H1 (cell line): ENCODE data around the gene CD300LG. TPM values are rescaled to one million over a fixed set of nuclear protein-coding genes. Genes with fewer than 3 reads are reported as not detected.

ENCODE experiments used
- CTCF ChIA-PET: fragments of 300-600 bp; sonication (Branson Sonifier 250); formaldehyde crosslinking; loops from one replicate; lab custom pipeline; 2021; ENCODE audit not compliant: partially characterized antibody; lab: Charles Lee
- POLR2A ChIA-PET: fragments of 300-600 bp; sonication (Branson Sonifier 250); formaldehyde crosslinking; loops from one replicate; lab custom pipeline; 2021; ENCODE audit warnings: inconsistent platforms; ENCODE audit not compliant: partially characterized antibody; lab: Charles Lee
- DNase-seq, 2 experiments: peaks; one replicate each; pipeline versions ENCODE4 v3.0.0 to v3.0.0-alpha.2; 2010 to 2022; ENCODE audit warnings: low spot score in 2 of 2, low read depth in 1 of 2, mixed read lengths in 1 of 2
- FAIRE-seq: peaks from 2 replicates; lab custom pipeline; 2011; peaks lifted over from hg19 to GRCh38; lab: Jason Lieb, UNC
- H2AFZ ChIP-seq: 2 replicates; pipeline ENCODE4 v1.8.1; 2012; ENCODE audit warnings: low read length, inconsistent platforms
- H2AK5ac ChIP-seq: 2 replicates; pipeline ENCODE4 v1.6.1; 2013; ENCODE audit warnings: low read depth, low read length
- H2BK120ac ChIP-seq: replicated peaks from 2 replicates; pipeline ENCODE3; 2013; ENCODE audit warnings: low read depth, low read length, inconsistent platforms
- H2BK12ac ChIP-seq: 2 replicates; pipeline ENCODE4 v1.6.1; 2013; ENCODE audit warnings: low read depth, low read length
- H2BK15ac ChIP-seq: 2 replicates; pipeline ENCODE4 v1.6.1; 2013; ENCODE audit warnings: low read length
- H2BK20ac ChIP-seq: 2 replicates; pipeline ENCODE4 v1.6.1; 2013; ENCODE audit warnings: low read length
- H2BK5ac ChIP-seq: 2 replicates; pipeline ENCODE4 v1.6.1; 2013; ENCODE audit warnings: low read depth, low read length
- H3K14ac ChIP-seq: 2 replicates; pipeline ENCODE4 v1.6.1; 2013; ENCODE audit warnings: inconsistent platforms; ENCODE audit not compliant: insufficient read length
- H3K18ac ChIP-seq: 2 replicates; pipeline ENCODE4 v1.6.1; 2013; ENCODE audit warnings: low read length; ENCODE audit errors: extremely low read depth
- H3K23ac ChIP-seq: 2 replicates; pipeline ENCODE4 v1.6.1; 2013; ENCODE audit warnings: inconsistent platforms; ENCODE audit not compliant: insufficient read length
- H3K23me2 ChIP-seq: 2 replicates; pipeline ENCODE4 v1.6.1; 2013; ENCODE audit warnings: low read depth, low read length
- H3K27ac ChIP-seq: 2 replicates; pipeline ENCODE4 v1.6.1; 2011; ENCODE audit warnings: low read depth, low read length, inconsistent platforms
- H3K27me3 ChIP-seq, 4 experiments: replicated peaks in 1 of 4; 1 replicate in 1 of 4; 2 replicates in 3 of 4; pipeline versions ENCODE4 v1.6.1 to v1.8.1; 2011 to 2013; ENCODE audit warnings: low read length in 3 of 4, mild to moderate bottlenecking in 3 of 4, inconsistent platforms in 2 of 4, mixed read lengths in 2 of 4, moderate library complexity in 1 of 4; ENCODE audit not compliant: control insufficient read depth in 3 of 4, insufficient read depth in 3 of 4; ENCODE audit errors: extremely low read depth in 1 of 4
- H3K36me3 ChIP-seq, 4 experiments: 2 replicates each; pipeline versions ENCODE4 v1.6.1 to v1.8.1; 2011 to 2013; ENCODE audit warnings: mild to moderate bottlenecking in 4 of 4, low read length in 3 of 4, moderate library complexity in 2 of 4, control low read depth in 1 of 4, inconsistent platforms in 1 of 4; ENCODE audit not compliant: insufficient read depth in 4 of 4, control insufficient read depth in 2 of 4
- H3K4ac ChIP-seq: replicated peaks from 2 replicates; pipeline ENCODE3; 2013; ENCODE audit warnings: low read length, low read depth, mixed read lengths, inconsistent platforms; ENCODE audit not compliant: insufficient read length
- H3K4me1 ChIP-seq, 4 experiments: replicated peaks in 1 of 4; 1 replicate in 1 of 4; 2 replicates in 3 of 4; pipeline versions ENCODE4 v1.6.1 to v1.8.1; 2011 to 2013; ENCODE audit warnings: low read length in 3 of 4, inconsistent platforms in 2 of 4, mixed read lengths in 1 of 4; ENCODE audit not compliant: insufficient read depth in 4 of 4, control insufficient read depth in 3 of 4
- H3K4me2 ChIP-seq, 2 experiments: 2 replicates each; pipeline versions ENCODE4 v1.6.1 to v1.8.1; 2011 to 2013; ENCODE audit warnings: low read depth in 2 of 2, low read length in 2 of 2, control low read depth in 1 of 2, inconsistent platforms in 1 of 2, mild to moderate bottlenecking in 1 of 2; ENCODE audit not compliant: insufficient read depth in 1 of 2
- H3K4me3 ChIP-seq, 4 experiments: fragments of 200-600, 300-600 bp in 1 of 4; sonication (generic), shearing (Covaris generic), sonication (Bioruptor Twin) in 1 of 4; 2 replicates each; pipeline versions ENCODE4 v1.5.1 to v1.8.1; 2011 to 2016; ENCODE audit warnings: low read length in 4 of 4, low read depth in 3 of 4, control low read depth in 2 of 4, inconsistent platforms in 2 of 4, mild to moderate bottlenecking in 2 of 4, mixed read lengths in 1 of 4, moderate library complexity in 1 of 4; ENCODE audit not compliant: insufficient read depth in 2 of 4; ENCODE audit errors: extremely low read depth in 1 of 4
- H3K56ac ChIP-seq: replicated peaks from 2 replicates; pipeline ENCODE3; 2013; ENCODE audit warnings: low read depth, mild to moderate bottlenecking, mixed read lengths, low read length, inconsistent platforms; ENCODE audit not compliant: insufficient read length
- H3K79me1 ChIP-seq: 2 replicates; pipeline ENCODE4 v1.6.1; 2013; ENCODE audit warnings: low read depth, low read length, control low read depth
- H3K79me2 ChIP-seq, 2 experiments: 2 replicates each; pipeline versions ENCODE4 v1.6.1 to v1.8.1; 2012 to 2013; ENCODE audit warnings: low read length in 2 of 2, mild to moderate bottlenecking in 2 of 2, inconsistent platforms in 1 of 2; ENCODE audit not compliant: insufficient read depth in 2 of 2, control insufficient read depth in 1 of 2
- H3K9ac ChIP-seq, 4 experiments: replicated peaks in 1 of 4; 1 replicate in 1 of 4; 2 replicates in 3 of 4; pipeline versions ENCODE4 v1.6.1 to v1.8.1; 2011 to 2013; ENCODE audit warnings: low read depth in 3 of 4, low read length in 3 of 4, control low read depth in 2 of 4, mild to moderate bottlenecking in 2 of 4, moderate library complexity in 2 of 4, inconsistent platforms in 1 of 4; ENCODE audit errors: extremely low read depth in 1 of 4
- H3K9me3 ChIP-seq, 2 experiments: 2 replicates each; pipeline versions ENCODE4 v1.6.1 to v1.8.1; 2012 to 2013; ENCODE audit warnings: mild to moderate bottlenecking in 2 of 2, moderate library complexity in 2 of 2, control low read depth in 1 of 2, inconsistent platforms in 1 of 2, low read depth in 1 of 2, low read length in 1 of 2, mixed read lengths in 1 of 2; ENCODE audit not compliant: insufficient read depth in 2 of 2
- H4K20me1 ChIP-seq, 2 experiments: replicated peaks in 1 of 2; 2 replicates each; pipeline versions ENCODE3 to v1.8.1; 2011 to 2013; ENCODE audit warnings: inconsistent platforms in 2 of 2, low read length in 2 of 2, mild to moderate bottlenecking in 1 of 2; ENCODE audit not compliant: insufficient read depth in 2 of 2, control insufficient read depth in 1 of 2
- H4K5ac ChIP-seq: 2 replicates; pipeline ENCODE4 v1.6.1; 2013; ENCODE audit warnings: low read length, low read depth, mixed read lengths, inconsistent platforms; ENCODE audit not compliant: insufficient read length
- H4K8ac ChIP-seq: 2 replicates; pipeline ENCODE4 v1.8.0; 2013; ENCODE audit warnings: mild to moderate bottlenecking, moderate library complexity, low read length, inconsistent platforms; ENCODE audit not compliant: insufficient read depth; ENCODE audit errors: extremely low read depth
- H4K91ac ChIP-seq: replicated peaks from 2 replicates; pipeline ENCODE3; 2013; ENCODE audit warnings: low read length, mixed read lengths, inconsistent platforms; ENCODE audit not compliant: insufficient read length
- ASH2L ChIP-seq: fragments of 200-600, 300-600 bp; sonication (generic); IDR thresholded peaks from one replicate; pipeline ENCODE4 v1.7.1; 2017; ENCODE audit warnings: low read length
- CEBPB ChIP-seq: IDR thresholded peaks from 2 replicates; pipeline ENCODE4 v1.6.1; 2012; ENCODE audit warnings: low read depth, low read length
- HDAC2 ChIP-seq, 2 experiments: fragments of 300-600 bp in 1 of 2; sonication (generic) in 1 of 2; IDR thresholded peaks; 2 replicates each; pipeline ENCODE4 v1.6.1; 2011 to 2012; ENCODE audit warnings: low read depth in 2 of 2, low read length in 2 of 2, mild to moderate bottlenecking in 2 of 2, moderate library complexity in 2 of 2, borderline replicate concordance in 1 of 2, inconsistent platforms in 1 of 2
- JUND ChIP-seq: IDR thresholded peaks from 2 replicates; pipeline ENCODE4 v1.6.1; 2011; ENCODE audit warnings: mild to moderate bottlenecking, improper control_type of control experiment, low read length
- MAFK ChIP-seq: IDR thresholded peaks from 2 replicates; pipeline ENCODE4 v1.6.1; 2012; ENCODE audit warnings: low read depth, mild to moderate bottlenecking, improper control_type of control experiment, low read length
- NANOG ChIP-seq: IDR thresholded peaks from 2 replicates; pipeline ENCODE4 v1.6.1; 2011; ENCODE audit warnings: low read length, low read depth, mild to moderate bottlenecking, inconsistent platforms; ENCODE audit not compliant: insufficient read depth, poor library complexity, severe bottlenecking
- POLR2A ChIP-seq, 2 experiments: IDR thresholded peaks; 1 replicate in 1 of 2; 2 replicates in 1 of 2; pipeline ENCODE4 v1.6.1; 2011; ENCODE audit warnings: low read depth in 2 of 2, low read length in 2 of 2, mild to moderate bottlenecking in 2 of 2; ENCODE audit errors: control extremely low read depth in 1 of 2
- RBBP5 ChIP-seq: IDR thresholded peaks from 2 replicates; pipeline ENCODE4 v1.7.1; 2012; ENCODE audit warnings: low read depth, mild to moderate bottlenecking, inconsistent platforms, low read length, moderate library complexity, borderline replicate concordance
- SIN3A ChIP-seq, 2 experiments: IDR thresholded peaks in 1 of 2; conservative IDR thresholded peaks in 1 of 2; 2 replicates each; pipeline ENCODE4 v1.6.1; 2011 to 2012; ENCODE audit warnings: low read length in 2 of 2, improper control_type of control experiment in 1 of 2, low read depth in 1 of 2, mild to moderate bottlenecking in 1 of 2
- TCF12 ChIP-seq: IDR thresholded peaks from 2 replicates; pipeline ENCODE4 v1.6.1; 2011; ENCODE audit warnings: low read depth, mild to moderate bottlenecking, low read length
- WGBS, 2 experiments: shearing (Covaris generic) in 1 of 2; methylation state at CpG; one replicate each; pipeline versions ENCODE4 v1.1.6 to v1.1.7; 2013 to 2015; ENCODE audit warnings: low lambda C conversion rate in 2 of 2, mixed read lengths in 2 of 2, inconsistent platforms in 1 of 2, low coverage in 1 of 2, missing lambda C conversion rate in 1 of 2; ENCODE audit not compliant: insufficient replicate concordance in 2 of 2, insufficient coverage in 1 of 2, insufficient read length in 1 of 2; ENCODE audit errors: extremely low coverage in 1 of 2, missing lambda C conversion rate in 1 of 2; 5-methylcytosine and 5-hydroxymethylcytosine counted together
- polyA plus RNA-seq, 7 experiments: library from polyadenylated mRNA; depleted of rRNA in 3 of 7; stranded (reverse) in 5 of 7; unstranded in 2 of 7; fragments of >200 nt in 5 of 7; fragments of 200-250 nt in 2 of 7; gene quantifications; 1 replicate in 5 of 7; 2 replicates in 1 of 7; 4 replicates in 1 of 7; pipeline versions ENCODE4 v1.2.1 to v1.2.3, GENCODE V29; 2011 to 2013; ENCODE audit warnings: missing spikeins in 2 of 7, mixed read lengths in 2 of 7
- total RNA-seq: library from RNA; stranded (reverse); fragmentation: NEBNext Ultra II Directional; extraction: Animal tissue kit (Norgen Biotek cat#: 25700); gene quantifications from 2 replicates; pipeline ENCODE4 v1.2.1, GENCODE V29; 2021

Gene CD300LG
- total and polyA plus RNA-seq, 2 of the 8 experiments (the other 6 are each of a cell fraction or from before 2014, with no cell fraction given): 0.06 TPM; not detected in 1

DNA sequence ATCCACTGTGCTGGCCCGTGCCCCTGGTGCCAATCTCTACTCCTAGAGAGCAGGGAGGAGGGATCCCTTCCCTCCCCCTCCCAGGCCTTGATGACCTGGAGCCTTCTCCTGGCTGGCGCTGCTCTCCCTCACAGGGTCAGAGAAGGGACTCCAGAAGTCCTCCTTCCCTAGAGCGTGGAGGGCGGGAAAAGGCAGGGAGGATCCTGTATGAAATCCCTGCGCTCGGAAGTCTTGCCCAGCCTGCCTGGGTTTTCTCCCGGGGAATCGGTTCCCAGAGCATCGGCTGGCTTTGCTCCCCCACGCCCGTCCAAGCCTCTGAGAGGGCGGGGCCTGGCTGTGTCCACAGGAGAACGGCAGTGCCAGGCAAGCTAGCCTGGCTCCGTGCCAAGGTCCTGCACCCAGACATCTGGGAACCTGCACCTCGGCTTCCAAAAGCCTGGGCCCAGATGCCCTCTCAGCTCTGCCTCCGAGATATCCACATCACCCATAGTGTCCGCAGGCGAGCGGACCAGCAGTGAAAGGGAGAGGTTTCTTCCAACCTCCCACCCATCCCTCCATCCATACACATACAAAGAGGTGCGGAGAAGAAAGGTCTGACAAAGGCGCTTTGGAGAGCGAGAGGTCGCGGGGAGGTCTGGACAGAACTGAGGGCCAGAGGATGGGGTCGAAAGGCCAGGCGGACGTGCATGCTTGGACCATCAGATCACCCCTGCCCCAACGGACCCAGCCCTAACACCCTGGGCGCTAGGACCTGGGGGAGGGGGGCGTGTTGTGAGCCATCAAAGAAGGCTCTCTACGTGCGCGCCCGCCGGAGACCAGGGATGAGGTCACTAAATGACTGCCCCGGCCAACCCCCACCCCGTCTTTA lies 59.2 kb downstream of the CD300LG start:
- no peak overlapping the region for H4K5ac ChIP-seq
- no peak overlapping the region for H3K14ac ChIP-seq
- H3K23me2 ChIP-seq: peaks cover 20% of the 10 kb centered on the region
- no peaks in the 10 kb centered on the region for H3K9me3 ChIP-seq
- H2AFZ ChIP-seq: peak overlapping the region; percentile 14; the same call in 1 of the 2 replicates
- no peaks in the 10 kb centered on the region for H3K36me3 ChIP-seq
- no peak for FAIRE-seq
- H2BK120ac ChIP-seq: no peak overlapping the region
- ChIA-PET CTCF (interaction anchor here (0.7 to 25.8 kb wide), 5 partner anchors 11 to 328 kb away, joined by 3 to 403 read pairs (median 5); no protein-coding TSS in a partner anchor), POLR2A (interaction anchor here (0.7 to 0.9 kb wide), 2 partner anchors 8 to 10 kb away, joined by 3 to 4 read pairs; no protein-coding TSS in a partner anchor)
- H2AK5ac ChIP-seq: no peak overlapping the region
- no peak overlapping the region for H3K27ac ChIP-seq
- no peak overlapping the region for H4K8ac ChIP-seq
- H3K79me2 ChIP-seq: no peaks in the 10 kb centered on the region
- H2BK12ac ChIP-seq: peak overlapping the region; percentile 84; the same call in 1 of the 2 replicates
- H4K91ac ChIP-seq: peak overlapping the region; percentile 11
- H2BK20ac ChIP-seq: peak overlapping the region; percentile 75; the same call in 1 of the 2 replicates
- peak overlapping the region; percentile 71; the same call in 1 of the 2 replicates for H2BK5ac ChIP-seq
- peak overlapping the region; percentile 3; the same call in 1 of the 2 replicates for H2BK15ac ChIP-seq
- H3K56ac ChIP-seq: no peak overlapping the region
- H3K4me3 ChIP-seq: peak overlapping the region; percentile 42 to 81 (median 68)
- H3K4ac ChIP-seq: no peak overlapping the region
- peaks cover 0 to 21% (median 15%) of the 10 kb centered on the region in 4 experiments; a peak in 5 of 7 replicates for H3K27me3 ChIP-seq
- peak in 1 of 2 experiments; percentile 90 for DNase-seq
- no peaks in the 10 kb centered on the region; the same call in 1 of the 2 replicates for H3K79me1 ChIP-seq
- H3K23ac ChIP-seq: no peak overlapping the region
- H4K20me1 ChIP-seq: no peaks in the 10 kb centered on the region
- H3K9ac ChIP-seq: no peak overlapping the region
- WGBS, 2 experiments: 1% methylated on average over 30 of the region's 37 CpGs; no CpG with 5 or more reads in 1 of the 2 experiments
- peaks cover 4 to 33% (median 27%) of the 10 kb centered on the region in 4 experiments for H3K4me1 ChIP-seq
- H3K4me2 ChIP-seq: peak overlapping the region; percentile 94 to 99
- peak overlapping the region; percentile 68; the same call in 1 of the 2 replicates for H3K18ac ChIP-seq
- TF ChIP-seq NANOG: no peak
- TF ChIP-seq POLR2A (IDR thresholded peaks at IDR 0.05; ENCODE audit: control extremely low read depth in 1 of 2, low read depth in 2 of 2, low read length in 2 of 2): no peak
- no peak for TF ChIP-seq MAFK
- peak; percentile 46 for TF ChIP-seq ASH2L
- 0 out of 2 replicates have a peak, but pooled peaks have one; percentile 63 for TF ChIP-seq JUND
- no peak for TF ChIP-seq CEBPB
- peak in 1 of 2 experiments; percentile 57; a peak in 1 of 4 replicates for TF ChIP-seq HDAC2 (IDR thresholded peaks at IDR 0.05; ENCODE audit: borderline replicate concordance in 1 of 2, low read depth in 2 of 2, low read length in 2 of 2)
- peak; percentile 52 to 74; a peak in 2 of 4 replicates for TF ChIP-seq SIN3A (conservative IDR thresholded peaks at IDR 0.05 in 1 of 2, IDR thresholded peaks at IDR 0.05 in 1 of 2; ENCODE audit: low read depth in 1 of 2, low read length in 2 of 2)
- no peak for TF ChIP-seq TCF12
- no peak for TF ChIP-seq RBBP5
